Adrenal gland (tissue), 5 donors: Measurements from ENCODE around the gene HNRNPA1.

Experiments used
- CTCF ChIP-seq, 6 experiments: fragments of 450-650 bp in 4 of 6; fragments of 200-600 bp in 2 of 6; sonication (generic) in 1 of 6; IDR thresholded peaks; 1 replicate in 5 of 6; 2 replicates in 1 of 6; pipeline versions ENCODE4 v1.5.1 to v1.8.0; 2016 to 2021; ENCODE audit warnings: antibody characterized with exemption in 6 of 6, mild to moderate bottlenecking in 2 of 6, moderate library complexity in 1 of 6
- POLR2A ChIP-seq, 2 donors: fragments of 450-650 bp; IDR thresholded peaks; one replicate each; pipeline ENCODE4 v1.6.1; 2017; ENCODE audit warnings: antibody characterized with exemption in 2 of 2, mild to moderate bottlenecking in 2 of 2, moderate library complexity in 1 of 2
- donor health status: DM: no; HTN: no; CAD: no.

DNA sequence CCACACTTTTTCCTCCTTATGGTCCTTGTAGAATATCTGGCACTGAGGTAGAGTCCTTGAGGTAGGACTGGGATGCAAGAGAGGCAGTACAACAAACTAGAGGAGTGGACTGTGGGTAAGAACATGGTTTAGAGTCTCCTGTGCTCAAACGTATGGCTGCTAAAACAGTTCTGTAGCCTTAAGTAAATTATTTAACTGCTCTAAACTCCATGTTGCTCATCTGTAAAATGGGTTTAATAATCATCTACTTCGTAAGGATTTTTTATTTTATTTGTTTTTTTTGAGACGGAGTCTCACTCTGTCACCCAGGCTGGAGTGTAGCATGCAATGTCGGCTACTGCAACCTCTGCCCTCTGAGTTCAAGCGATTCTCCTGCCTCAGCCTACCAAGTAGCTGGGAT is 40.8 kb downstream of the HNRNPA1 start:
- TF ChIP-seq CTCF (IDR thresholded peaks at IDR 0.05) = no peak
- no peak for TF ChIP-seq POLR2A (IDR thresholded peaks at IDR 0.05)
